Measurements from ENCODE around the gene D2HGDH. TPM values are rescaled to one million over a fixed set of nuclear protein-coding genes. Genes with fewer than 3 reads are reported as not detected.
"Not testable (repeated sequence)": the region's sequence is repeated elsewhere in the genome, so short reads cannot be mapped to it uniquely, and the experiment has no call there.

The D2HGDH gene
- total RNA-seq, 1 experiment from 2014 or later = 10.0 TPM

GRCh38 chr2:241780939-241781569, 46.6 kb downstream of the D2HGDH start:
- Histone ChIP-seq H3K56ac (ENCODE audit: insufficient read length, low read depth, low read length) (no peak overlapping the region), H3K14ac (ENCODE audit: insufficient read depth, low read length) (no peak overlapping the region), H2AFZ (ENCODE audit: low read length) (no peak overlapping the region), H3T11ph (ENCODE audit: low read length) (no peak overlapping the region), H3K9me3 (ENCODE audit: control insufficient read depth, low read depth, low read length) (no peaks in the 10 kb centered on the region), H3K79me1 (ENCODE audit: insufficient read depth, low read depth, low read length, poor library complexity, severe bottlenecking) (no peaks in the 10 kb centered on the region), H3K27me3 (ENCODE audit: insufficient read depth, low read length) (no peaks in the 10 kb centered on the region), H3K79me2 (ENCODE audit: insufficient read depth, low read length) (no peaks in the 10 kb centered on the region), H4K8ac (replicated peaks; ENCODE audit: insufficient read length, low read depth, low read length) (no peak overlapping the region), H3K4me1 (ENCODE audit: insufficient read depth, low read length) (no peaks in the 10 kb centered on the region), H2BK20ac (ENCODE audit: low read depth, low read length, poor library complexity, severe bottlenecking) (no peak overlapping the region), H3K23me2 (ENCODE audit: insufficient read length, low read depth, low read length, poor library complexity, severe bottlenecking) (no peaks in the 10 kb centered on the region), H3K9ac (ENCODE audit: extremely low read depth, insufficient read length, low read length) (no peak overlapping the region), H4K20me1 (ENCODE audit: control insufficient read depth, insufficient read depth, insufficient read length) (no peaks in the 10 kb centered on the region), H2BK120ac (ENCODE audit: low read depth, low read length, poor library complexity, severe bottlenecking) (no peak overlapping the region), H2BK5ac (ENCODE audit: insufficient read length, low read length) (no peak overlapping the region), H2BK15ac (ENCODE audit: low read depth, low read length) (no peak overlapping the region), H3K23ac (ENCODE audit: insufficient read length, low read depth, low read length) (no peak overlapping the region), H3K27ac (ENCODE audit: insufficient read length, low read depth, low read length) (no peak overlapping the region), H3K18ac (ENCODE audit: insufficient read length, low read depth, low read length) (no peak overlapping the region), H2BK12ac (ENCODE audit: insufficient read length, low read depth, low read length) (no peak overlapping the region), H4K5ac (ENCODE audit: insufficient read length, low read depth, low read length) (no peak overlapping the region), H4K91ac (ENCODE audit: insufficient read length, low read depth, low read length) (no peak overlapping the region), H2AK5ac (ENCODE audit: insufficient read length, low read length) (no peak overlapping the region), H3K4ac (ENCODE audit: low read depth, low read length) (no peak overlapping the region), H3K4me2 (ENCODE audit: insufficient read depth, insufficient read length, low read length) (no peak overlapping the region)
- Mint-ChIP-seq H3K9me3 (peaks cover 52 to 54% of the 10 kb centered on the region in 2 experiments), H3K4me1 (peaks cover 10 to 23% of the 10 kb centered on the region in 2 experiments), H3K4me3 (no peak overlapping the region), H3K27ac (no peak overlapping the region), H3K36me3 (ENCODE audit: insufficient read depth in 1 of 3, low read depth in 3 of 3) (peaks cover 6 to 24% (median 14%) of the 10 kb centered on the region in 3 experiments; a peak in 6 of 7 replicates), H3K27me3 (ENCODE audit: low read depth) (peaks cover 1% of the 10 kb centered on the region; the same call in 1 of the 2 replicates)
- no peak for DNase-seq
- no peak for TF ChIP-seq CTCF (conservative IDR thresholded peaks at IDR 0.05)
- no CpG with 5 or more reads among the region's 5 CpGs for WGBS (ENCODE audit: extremely low coverage, insufficient read length, low lambda C conversion rate)

GRCh38 chr2:241782053-241782452, 47.6 kb downstream of the D2HGDH start:
- H3K4me2 ChIP-seq (ENCODE audit: insufficient read depth, insufficient read length, low read length); H3K14ac ChIP-seq (ENCODE audit: insufficient read depth, low read length); H4K20me1 ChIP-seq (ENCODE audit: control insufficient read depth, insufficient read depth, insufficient read length); H3K56ac ChIP-seq (ENCODE audit: insufficient read length, low read depth, low read length); H2BK12ac ChIP-seq (ENCODE audit: insufficient read length, low read depth, low read length); H3K4me1 ChIP-seq (ENCODE audit: insufficient read depth, low read length); H4K8ac ChIP-seq (replicated peaks; ENCODE audit: insufficient read length, low read depth, low read length); H3K27me3 ChIP-seq (ENCODE audit: insufficient read depth, low read length); H4K91ac ChIP-seq (ENCODE audit: insufficient read length, low read depth, low read length); H4K5ac ChIP-seq (ENCODE audit: insufficient read length, low read depth, low read length); H2BK15ac ChIP-seq (ENCODE audit: low read depth, low read length); H2AK5ac ChIP-seq (ENCODE audit: insufficient read length, low read length); H3K27ac ChIP-seq (ENCODE audit: insufficient read length, low read depth, low read length); H3K9ac ChIP-seq (ENCODE audit: extremely low read depth, insufficient read length, low read length); H3K18ac ChIP-seq (ENCODE audit: insufficient read length, low read depth, low read length); H3T11ph ChIP-seq (ENCODE audit: low read length); H3K23me2 ChIP-seq (ENCODE audit: insufficient read length, low read depth, low read length, poor library complexity, severe bottlenecking); H2BK20ac ChIP-seq (ENCODE audit: low read depth, low read length, poor library complexity, severe bottlenecking); H3K27me3 Mint-ChIP-seq (ENCODE audit: low read depth); H2BK120ac ChIP-seq (ENCODE audit: low read depth, low read length, poor library complexity, severe bottlenecking); DNase-seq; H3K4me3 Mint-ChIP-seq; H3K79me2 ChIP-seq (ENCODE audit: insufficient read depth, low read length); H3K4ac ChIP-seq (ENCODE audit: low read depth, low read length); H3K23ac ChIP-seq (ENCODE audit: insufficient read length, low read depth, low read length); H2AFZ ChIP-seq (ENCODE audit: low read length); H3K79me1 ChIP-seq (ENCODE audit: insufficient read depth, low read depth, low read length, poor library complexity, severe bottlenecking); H3K27ac Mint-ChIP-seq; H3K9me3 ChIP-seq (ENCODE audit: control insufficient read depth, low read depth, low read length); H2BK5ac ChIP-seq (ENCODE audit: insufficient read length, low read length): not testable (repeated sequence)
- WGBS (ENCODE audit: extremely low coverage, insufficient read length, low lambda C conversion rate) = no CpG with 5 or more reads among the region's 3 CpGs
- Mint-ChIP-seq H3K4me1 (peaks cover 10 to 20% of the 10 kb centered on the region in 2 experiments), H3K9me3 (peaks cover 55 to 57% of the 10 kb centered on the region in 2 experiments), H3K36me3 (ENCODE audit: insufficient read depth in 1 of 3, low read depth in 3 of 3) (peaks cover 6 to 24% (median 14%) of the 10 kb centered on the region in 3 experiments; a peak in 6 of 7 replicates)
